Neural progenitor cell (in vitro differentiated cells): ENCODE results near the gene ITFG1.
"Not testable (repeated sequence)": the region's sequence is repeated elsewhere in the genome, so short reads cannot be mapped to it uniquely, and the experiment has no call there.

Experiments used
- EZH2 ChIP-seq: fragments of 200-600 bp; sonication (generic); IDR thresholded peaks from 2 replicates; pipeline ENCODE4 v1.6.1; 2017; ENCODE audit warnings: antibody characterized with exemption, mild to moderate bottlenecking, moderate library complexity
- TF ChIP-seq, protein P1 (sequence below): fragments of 200-600 bp; sonication (generic); IDR thresholded peaks from 2 replicates; pipeline ENCODE4 v1.5.1; 2017; ENCODE audit warnings: antibody characterized with exemption, mild to moderate bottlenecking

GRCh38 chr16:47203433-47203832, 257.4 kb downstream of the ITFG1 start:
- TF ChIP-seq, protein P1, sequence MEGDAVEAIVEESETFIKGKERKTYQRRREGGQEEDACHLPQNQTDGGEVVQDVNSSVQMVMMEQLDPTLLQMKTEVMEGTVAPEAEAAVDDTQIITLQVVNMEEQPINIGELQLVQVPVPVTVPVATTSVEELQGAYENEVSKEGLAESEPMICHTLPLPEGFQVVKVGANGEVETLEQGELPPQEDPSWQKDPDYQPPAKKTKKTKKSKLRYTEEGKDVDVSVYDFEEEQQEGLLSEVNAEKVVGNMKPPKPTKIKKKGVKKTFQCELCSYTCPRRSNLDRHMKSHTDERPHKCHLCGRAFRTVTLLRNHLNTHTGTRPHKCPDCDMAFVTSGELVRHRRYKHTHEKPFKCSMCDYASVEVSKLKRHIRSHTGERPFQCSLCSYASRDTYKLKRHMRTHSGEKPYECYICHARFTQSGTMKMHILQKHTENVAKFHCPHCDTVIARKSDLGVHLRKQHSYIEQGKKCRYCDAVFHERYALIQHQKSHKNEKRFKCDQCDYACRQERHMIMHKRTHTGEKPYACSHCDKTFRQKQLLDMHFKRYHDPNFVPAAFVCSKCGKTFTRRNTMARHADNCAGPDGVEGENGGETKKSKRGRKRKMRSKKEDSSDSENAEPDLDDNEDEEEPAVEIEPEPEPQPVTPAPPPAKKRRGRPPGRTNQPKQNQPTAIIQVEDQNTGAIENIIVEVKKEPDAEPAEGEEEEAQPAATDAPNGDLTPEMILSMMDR = not testable (repeated sequence)
- not testable (repeated sequence) for TF ChIP-seq EZH2
